Hepatocyte (in vitro differentiated cells): Measurements from ENCODE around the gene DPYD.

Experiments
- EZH2 ChIP-seq: fragments of 200-600 bp; sonication (generic); IDR thresholded peaks from 2 replicates; pipeline ENCODE4 v1.6.1; 2016; ENCODE audit warnings: antibody characterized with exemption, mild to moderate bottlenecking, borderline replicate concordance
- TF ChIP-seq, protein P1 (sequence below): fragments of 200-600 bp; sonication (generic); IDR thresholded peaks from 2 replicates; pipeline ENCODE4 v1.5.1; 2016; ENCODE audit warnings: antibody characterized with exemption, mild to moderate bottlenecking; ENCODE audit not compliant: poor library complexity

DNA sequence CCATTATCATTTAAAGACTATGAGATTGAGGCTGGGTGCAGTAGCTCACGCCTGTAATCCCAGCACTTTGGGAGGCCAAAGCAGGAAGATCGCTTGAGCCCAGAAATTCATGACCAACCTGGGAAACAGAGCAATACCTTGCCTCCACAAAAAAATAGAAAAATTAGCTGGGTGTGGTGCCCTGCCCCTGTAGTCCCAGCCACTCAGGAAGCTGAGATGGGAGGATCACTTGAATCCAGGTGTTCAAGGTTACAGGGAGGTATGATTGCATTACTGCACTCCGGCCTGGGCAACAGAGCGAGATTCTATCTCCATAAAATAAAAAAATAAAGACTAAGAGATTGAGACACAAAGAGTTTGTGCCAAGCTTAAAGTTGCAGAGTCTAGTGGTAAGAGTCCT is 537.0 kb downstream of the DPYD start:
- TF ChIP-seq, protein P1, sequence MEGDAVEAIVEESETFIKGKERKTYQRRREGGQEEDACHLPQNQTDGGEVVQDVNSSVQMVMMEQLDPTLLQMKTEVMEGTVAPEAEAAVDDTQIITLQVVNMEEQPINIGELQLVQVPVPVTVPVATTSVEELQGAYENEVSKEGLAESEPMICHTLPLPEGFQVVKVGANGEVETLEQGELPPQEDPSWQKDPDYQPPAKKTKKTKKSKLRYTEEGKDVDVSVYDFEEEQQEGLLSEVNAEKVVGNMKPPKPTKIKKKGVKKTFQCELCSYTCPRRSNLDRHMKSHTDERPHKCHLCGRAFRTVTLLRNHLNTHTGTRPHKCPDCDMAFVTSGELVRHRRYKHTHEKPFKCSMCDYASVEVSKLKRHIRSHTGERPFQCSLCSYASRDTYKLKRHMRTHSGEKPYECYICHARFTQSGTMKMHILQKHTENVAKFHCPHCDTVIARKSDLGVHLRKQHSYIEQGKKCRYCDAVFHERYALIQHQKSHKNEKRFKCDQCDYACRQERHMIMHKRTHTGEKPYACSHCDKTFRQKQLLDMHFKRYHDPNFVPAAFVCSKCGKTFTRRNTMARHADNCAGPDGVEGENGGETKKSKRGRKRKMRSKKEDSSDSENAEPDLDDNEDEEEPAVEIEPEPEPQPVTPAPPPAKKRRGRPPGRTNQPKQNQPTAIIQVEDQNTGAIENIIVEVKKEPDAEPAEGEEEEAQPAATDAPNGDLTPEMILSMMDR, result no peak
- TF ChIP-seq EZH2, result no peak
